Measurements from ENCODE around the gene MYO5B.
A peak's percentile ranks its signal among the peaks of the same experiment; 100 is the strongest.

MYO5B gene

DNA sequence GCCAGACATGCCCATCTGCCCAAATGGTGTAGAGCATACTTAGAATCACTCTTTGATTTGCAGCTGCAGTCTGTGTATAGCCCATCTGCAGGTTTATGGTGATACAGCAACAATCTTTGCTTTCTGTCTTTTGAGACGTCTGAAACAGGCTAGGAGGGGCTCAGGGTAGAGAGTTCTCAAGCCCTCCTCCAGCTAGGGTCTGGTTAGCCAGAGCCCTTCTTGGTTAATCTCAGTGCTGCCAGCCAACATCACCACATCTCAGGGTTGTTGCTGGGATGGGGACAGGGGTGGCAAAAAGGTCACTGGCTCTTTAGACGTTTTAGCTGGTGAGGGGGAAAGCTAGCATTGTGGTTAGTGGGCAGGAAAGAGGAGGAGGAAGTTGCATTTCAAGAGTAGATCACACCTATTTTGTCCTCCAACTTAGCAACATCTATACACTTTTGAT lies 245.0 kb downstream of the MYO5B start:
- Histone ChIP-seq H3K9me3 (ENCODE audit: insufficient read depth, low read length, severe bottlenecking) (no peaks in the 10 kb centered on the region), H3K9ac (ENCODE audit: low read depth, low read length) (no peak overlapping the region), H3K36me3 (ENCODE audit: insufficient read depth, low read length) (no peaks in the 10 kb centered on the region), H3K27ac (ENCODE audit: low read length) (no peak overlapping the region), H2AFZ (ENCODE audit: low read depth, low read length) (no peak overlapping the region), H3K4me2 (ENCODE audit: insufficient read depth, low read length) (no peak overlapping the region), H3K4me1 (ENCODE audit: insufficient read depth, low read length) (no peaks in the 10 kb centered on the region), H4K20me1 (ENCODE audit: insufficient read depth, low read length) (0 out of 2 replicates have a peak, but pooled peaks cover 3% of the 10 kb centered on the region), H3K27me3 (ENCODE audit: insufficient read depth, low read length, poor library complexity) (peaks cover 28% of the 10 kb centered on the region), H3K79me2 (ENCODE audit: insufficient read depth, low read length) (no peaks in the 10 kb centered on the region), H3K4me3 (ENCODE audit: low read depth in 1 of 2, low read length in 2 of 2) (no peak overlapping the region)
- DNase-seq (no peak), ATAC-seq (ENCODE audit: insufficient read depth, low read depth) (peak; percentile 37; the same call in 1 of the 3 replicates)
- TF ChIP-seq, protein P1, sequence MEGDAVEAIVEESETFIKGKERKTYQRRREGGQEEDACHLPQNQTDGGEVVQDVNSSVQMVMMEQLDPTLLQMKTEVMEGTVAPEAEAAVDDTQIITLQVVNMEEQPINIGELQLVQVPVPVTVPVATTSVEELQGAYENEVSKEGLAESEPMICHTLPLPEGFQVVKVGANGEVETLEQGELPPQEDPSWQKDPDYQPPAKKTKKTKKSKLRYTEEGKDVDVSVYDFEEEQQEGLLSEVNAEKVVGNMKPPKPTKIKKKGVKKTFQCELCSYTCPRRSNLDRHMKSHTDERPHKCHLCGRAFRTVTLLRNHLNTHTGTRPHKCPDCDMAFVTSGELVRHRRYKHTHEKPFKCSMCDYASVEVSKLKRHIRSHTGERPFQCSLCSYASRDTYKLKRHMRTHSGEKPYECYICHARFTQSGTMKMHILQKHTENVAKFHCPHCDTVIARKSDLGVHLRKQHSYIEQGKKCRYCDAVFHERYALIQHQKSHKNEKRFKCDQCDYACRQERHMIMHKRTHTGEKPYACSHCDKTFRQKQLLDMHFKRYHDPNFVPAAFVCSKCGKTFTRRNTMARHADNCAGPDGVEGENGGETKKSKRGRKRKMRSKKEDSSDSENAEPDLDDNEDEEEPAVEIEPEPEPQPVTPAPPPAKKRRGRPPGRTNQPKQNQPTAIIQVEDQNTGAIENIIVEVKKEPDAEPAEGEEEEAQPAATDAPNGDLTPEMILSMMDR (IDR thresholded peaks at IDR 0.05; ENCODE audit: borderline replicate concordance, extremely low read depth, low read length, poor library complexity, severe bottlenecking) = no peak
- no peak for TF ChIP-seq EZH2 (IDR thresholded peaks at IDR 0.05; ENCODE audit: borderline replicate concordance, low read depth, low read length, severe bottlenecking)

DNA sequence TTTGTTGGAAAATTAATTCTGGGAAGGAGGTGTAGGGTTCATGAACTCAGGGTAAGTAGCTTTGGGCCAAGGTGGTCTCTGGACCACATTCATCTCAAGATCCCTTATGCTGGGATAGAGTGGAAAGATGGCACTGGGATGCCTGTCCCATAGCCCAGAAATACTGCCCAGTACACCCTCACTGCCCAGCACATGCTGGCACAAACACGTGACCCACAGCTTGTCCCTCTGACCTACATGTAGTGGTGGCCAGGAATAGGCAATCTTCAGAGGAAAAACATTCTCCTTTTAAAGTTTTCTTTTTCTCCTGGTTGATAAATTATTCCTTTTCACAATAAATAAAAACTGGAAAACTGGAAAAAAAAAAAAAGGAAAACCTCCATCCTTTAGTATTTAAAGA lies 246.0 kb downstream of the MYO5B start:
- no peak for ATAC-seq (ENCODE audit: insufficient read depth, low read depth)
- no peak for DNase-seq
- no peak overlapping the region for H3K4me3 ChIP-seq (ENCODE audit: low read depth in 1 of 2, low read length in 2 of 2)
- TF ChIP-seq EZH2 (IDR thresholded peaks at IDR 0.05; ENCODE audit: borderline replicate concordance, low read depth, low read length, severe bottlenecking) = no peak
- TF ChIP-seq, protein P1 (IDR thresholded peaks at IDR 0.05; ENCODE audit: borderline replicate concordance, extremely low read depth, low read length, poor library complexity, severe bottlenecking) = no peak
- H3K4me2 ChIP-seq (ENCODE audit: insufficient read depth, low read length) = no peak overlapping the region
- no peaks in the 10 kb centered on the region for H3K79me2 ChIP-seq (ENCODE audit: insufficient read depth, low read length)
- peaks cover 24% of the 10 kb centered on the region for H3K27me3 ChIP-seq (ENCODE audit: insufficient read depth, low read length, poor library complexity)
- no peaks in the 10 kb centered on the region for H3K4me1 ChIP-seq (ENCODE audit: insufficient read depth, low read length)
- H4K20me1 ChIP-seq (ENCODE audit: insufficient read depth, low read length) = 0 out of 2 replicates have a peak, but pooled peaks cover 3% of the 10 kb centered on the region
- H3K9ac ChIP-seq (ENCODE audit: low read depth, low read length) = no peak overlapping the region
- H3K36me3 ChIP-seq (ENCODE audit: insufficient read depth, low read length) = no peaks in the 10 kb centered on the region
- no peak overlapping the region for H3K27ac ChIP-seq (ENCODE audit: low read length)
- H3K9me3 ChIP-seq (ENCODE audit: insufficient read depth, low read length, severe bottlenecking) = no peaks in the 10 kb centered on the region
- H2AFZ ChIP-seq (ENCODE audit: low read depth, low read length) = no peak overlapping the region

DNA sequence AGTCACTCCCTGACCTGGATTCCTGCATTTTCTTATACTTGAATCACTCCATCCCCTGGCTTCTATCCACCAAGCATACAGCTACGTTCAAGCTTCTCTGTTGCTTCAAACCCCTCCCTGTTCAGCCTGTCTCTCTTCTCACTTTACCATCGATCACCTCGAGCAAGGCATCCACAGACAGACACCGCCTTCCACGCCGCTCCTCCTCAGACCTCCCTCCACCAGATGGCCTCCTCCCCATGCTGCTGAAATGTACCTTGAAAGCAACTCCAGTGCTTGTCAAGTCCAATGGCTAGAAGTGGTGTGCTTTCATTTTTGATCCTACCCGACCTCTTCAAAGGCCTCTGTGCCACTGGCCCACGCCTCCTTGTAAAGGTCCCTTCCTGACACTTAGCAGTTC lies 250.3 kb downstream of the MYO5B start:
- Histone ChIP-seq H3K4me2 (ENCODE audit: insufficient read depth, low read length) (no peak overlapping the region), H3K79me2 (ENCODE audit: insufficient read depth, low read length) (no peaks in the 10 kb centered on the region), H3K4me3 (ENCODE audit: low read depth in 1 of 2, low read length in 2 of 2) (no peak overlapping the region), H3K4me1 (ENCODE audit: insufficient read depth, low read length) (no peaks in the 10 kb centered on the region), H3K36me3 (ENCODE audit: insufficient read depth, low read length) (no peaks in the 10 kb centered on the region), H3K27ac (ENCODE audit: low read length) (no peak overlapping the region), H3K9ac (ENCODE audit: low read depth, low read length) (no peak overlapping the region), H2AFZ (ENCODE audit: low read depth, low read length) (no peak overlapping the region), H3K9me3 (ENCODE audit: insufficient read depth, low read length, severe bottlenecking) (no peaks in the 10 kb centered on the region), H4K20me1 (ENCODE audit: insufficient read depth, low read length) (no peaks in the 10 kb centered on the region), H3K27me3 (ENCODE audit: insufficient read depth, low read length, poor library complexity) (peaks cover 21% of the 10 kb centered on the region)
- TF ChIP-seq EZH2 (IDR thresholded peaks at IDR 0.05; ENCODE audit: borderline replicate concordance, low read depth, low read length, severe bottlenecking) = no peak
- TF ChIP-seq, protein P1 (IDR thresholded peaks at IDR 0.05; ENCODE audit: borderline replicate concordance, extremely low read depth, low read length, poor library complexity, severe bottlenecking) = peak; percentile 35
- no peak for ATAC-seq (ENCODE audit: insufficient read depth, low read depth)
- DNase-seq = peak; percentile 6

DNA sequence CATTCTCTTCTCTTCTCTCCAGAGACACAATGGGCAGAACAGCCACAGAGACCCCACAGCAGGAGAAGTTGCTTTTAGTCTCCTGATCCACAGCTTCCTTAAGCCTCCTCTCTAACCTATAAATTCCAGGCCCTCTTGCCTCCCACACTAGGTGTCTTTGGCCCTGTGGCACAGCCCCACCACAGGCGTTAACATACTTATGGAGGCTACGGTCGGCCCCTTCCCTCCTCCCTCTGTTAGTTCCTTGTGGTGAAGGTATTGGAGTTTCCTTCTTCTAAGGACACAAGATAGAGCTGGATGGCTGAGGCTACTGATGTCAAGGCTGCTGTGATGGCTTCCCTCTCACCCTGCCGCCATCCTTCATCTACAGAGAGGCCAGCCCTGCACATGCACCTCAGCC lies 258.1 kb downstream of the MYO5B start:
- H4K20me1 ChIP-seq (ENCODE audit: insufficient read depth, low read length) = no peaks in the 10 kb centered on the region; the same call in none of the 2 replicates
- H3K4me3 ChIP-seq (ENCODE audit: low read depth in 1 of 2, low read length in 2 of 2) = no peak overlapping the region
- no peak overlapping the region for H3K9ac ChIP-seq (ENCODE audit: low read depth, low read length)
- no peak overlapping the region for H2AFZ ChIP-seq (ENCODE audit: low read depth, low read length)
- no peaks in the 10 kb centered on the region for H3K79me2 ChIP-seq (ENCODE audit: insufficient read depth, low read length)
- no peak for DNase-seq
- ATAC-seq (ENCODE audit: insufficient read depth, low read depth) = no peak
- no peaks in the 10 kb centered on the region for H3K4me1 ChIP-seq (ENCODE audit: insufficient read depth, low read length)
- no peak for TF ChIP-seq EZH2 (IDR thresholded peaks at IDR 0.05; ENCODE audit: borderline replicate concordance, low read depth, low read length, severe bottlenecking)
- TF ChIP-seq, protein P1 (IDR thresholded peaks at IDR 0.05; ENCODE audit: borderline replicate concordance, extremely low read depth, low read length, poor library complexity, severe bottlenecking) = no peak
- no peak overlapping the region for H3K4me2 ChIP-seq (ENCODE audit: insufficient read depth, low read length)
- H3K27ac ChIP-seq (ENCODE audit: low read length) = no peak overlapping the region
- H3K27me3 ChIP-seq (ENCODE audit: insufficient read depth, low read length, poor library complexity) = peaks cover 14% of the 10 kb centered on the region
- no peaks in the 10 kb centered on the region for H3K36me3 ChIP-seq (ENCODE audit: insufficient read depth, low read length)
- no peaks in the 10 kb centered on the region for H3K9me3 ChIP-seq (ENCODE audit: insufficient read depth, low read length, severe bottlenecking)

All from DND-41 (cell line).